GM12878 (cell line): ENCODE data around the gene CHMP6. TPM values are rescaled to one million over a fixed set of nuclear protein-coding genes. Genes with fewer than 3 reads are reported as not detected.

Experiments
- ATAC-seq: fragments of 200-7000 bp; cut with Tn5 transposase; 3 replicates; pipeline ENCODE4 v1.9.1; 2020; ENCODE audit warnings: mild to moderate bottlenecking, moderate library complexity
- BruUV-seq: library from RNA; stranded (reverse); fragments of 400-500 nt; replicated peaks from 2 replicates; lab custom pipeline; 2021; lab: Mats Ljungman, UMichigan
- CTCF ChIA-PET: fragments of 300-600 bp; sonication (Branson Sonifier 250); formaldehyde crosslinking; extraction: SDS; loops from one replicate; lab custom pipeline; 2021; ENCODE audit warnings: inconsistent platforms; lab: Yijun Ruan, JAX
- POLR2A ChIA-PET: fragments of 350-600 bp; formaldehyde crosslinking; extraction: SDS; loops from one replicate; lab custom pipeline; 2021; ENCODE audit warnings: inconsistent platforms; lab: Charles Lee
- RAD21 ChIA-PET: fragments of 300-600 bp; sonication (Branson Sonifier 250); formaldehyde crosslinking; loops from one replicate; lab custom pipeline; 2023; ENCODE audit warnings: antibody characterized with exemption; ENCODE audit not compliant: unreplicated experiment; lab: Charles Lee
- SMC1A ChIA-PET: fragments of 300-600 bp; sonication (Branson Sonifier 250); formaldehyde crosslinking; loops from one replicate; lab custom pipeline; 2023; ENCODE audit not compliant: unreplicated experiment, uncharacterized antibody; lab: Charles Lee
- DNase-seq: peaks from one replicate; pipeline ENCODE4 v3.0.0-alpha.2; 2011; ENCODE audit warnings: low read depth, low spot score
- FAIRE-seq: peaks from 3 replicates; lab custom pipeline; 2011; peaks lifted over from hg19 to GRCh38; lab: Jason Lieb, UNC
- H2AFZ ChIP-seq: 2 replicates; pipeline ENCODE4 v1.6.0; 2011; ENCODE audit warnings: low read depth, low read length, control low read depth; ENCODE audit not compliant: control insufficient read depth
- H3K27ac ChIP-seq: 2 replicates; pipeline ENCODE4 v1.5.1; 2011; ENCODE audit warnings: control low read depth; ENCODE audit not compliant: control insufficient read depth, insufficient read depth
- H3K27me3 ChIP-seq, 2 experiments: replicated peaks in 1 of 2; 2 replicates each; pipeline versions ENCODE4 v1.6.0 to v1.6.1; 2011; ENCODE audit warnings: low read length in 1 of 2; ENCODE audit not compliant: control insufficient read depth in 2 of 2, insufficient read depth in 2 of 2
- H3K36me3 ChIP-seq, 2 experiments: 2 replicates each; pipeline ENCODE4 v1.5.1; 2011; ENCODE audit warnings: low read length in 1 of 2; ENCODE audit not compliant: control insufficient read depth in 2 of 2, insufficient read depth in 2 of 2
- H3K4me1 ChIP-seq: 2 replicates; pipeline ENCODE4 v1.6.1; 2011; ENCODE audit warnings: mild to moderate bottlenecking, low read length, moderate library complexity, mixed read lengths; ENCODE audit not compliant: control insufficient read depth, insufficient read depth
- H3K4me2 ChIP-seq: 2 replicates; pipeline ENCODE4 v1.6.0; 2011; ENCODE audit warnings: control low read depth; ENCODE audit not compliant: control insufficient read depth, insufficient read depth
- H3K4me3 ChIP-seq: fragments of 200-600 bp; sonication (generic); 2 replicates; pipeline ENCODE4 v1.5.1; 2016
- H3K79me2 ChIP-seq: 2 replicates; pipeline ENCODE4 v1.6.0; 2011; ENCODE audit warnings: low read length; ENCODE audit not compliant: control insufficient read depth, insufficient read depth
- H3K9ac ChIP-seq: 2 replicates; pipeline ENCODE4 v1.8.0; 2011; ENCODE audit warnings: low read length, control low read depth, mixed read lengths; ENCODE audit not compliant: control insufficient read depth, insufficient read depth
- H3K9me3 ChIP-seq: replicated peaks from 3 replicates; pipeline ENCODE4 v1.5.1; 2011; ENCODE audit warnings: mild to moderate bottlenecking, low read length; ENCODE audit not compliant: control insufficient read depth, insufficient read depth
- H4K20me1 ChIP-seq: 2 replicates; pipeline ENCODE4 v1.6.0; 2011; ENCODE audit not compliant: control insufficient read depth, insufficient read depth
- REST ChIP-seq: IDR thresholded peaks from 2 replicates; pipeline ENCODE4 v1.6.1; 2012; ENCODE audit warnings: mild to moderate bottlenecking, low read depth, low read length
- WGBS: methylation state at CpG from one replicate; pipeline ENCODE4 v1.1.6; 2016; ENCODE audit warnings: low lambda C conversion rate; ENCODE audit not compliant: insufficient replicate concordance, insufficient coverage; ENCODE audit errors: missing lambda C conversion rate; 5-methylcytosine and 5-hydroxymethylcytosine counted together
- in situ Hi-C: fragments of 300-500 bp; cut with MboI; formaldehyde crosslinking; loops from 9 replicates; pipeline ENCODE4 v1.14.3; 2018; ENCODE audit warnings: mixed read lengths
- intact Hi-C: fragments of 100-400 bp; cut with micrococcal nuclease; formaldehyde crosslinking; loops from one replicate; pipeline ENCODE4 v1.14.2; 2022; ENCODE audit not compliant: unreplicated experiment
- polyA plus RNA-seq, 11 experiments: library from polyadenylated mRNA; depleted of rRNA in 4 of 11; unstranded in 6 of 11; stranded (reverse) in 5 of 11; fragments of >200 nt; fragmentation: Nextera tagmentation in 4 of 11; fragmentation: Illumina TruSeq in 1 of 11; extraction: Ambion mirVana in 4 of 11; extraction: Trizol in 1 of 11; gene quantifications; 1 replicate in 1 of 11; 2 replicates in 10 of 11; pipeline versions ENCODE4 v1.2.1 to v1.2.3, GENCODE V29; 2011 to 2016; ENCODE audit warnings: inconsistent platforms in 2 of 11, missing spikeins in 2 of 11, low read depth in 1 of 11
- total RNA-seq, 4 experiments: library from RNA; depleted of rRNA in 3 of 4; stranded (reverse); fragments of >200 nt in 3 of 4; fragmentation: Illumina TruSeq in 1 of 4; extraction: Trizol in 1 of 4; gene quantifications; 2 replicates each; pipeline versions ENCODE4 v1.2.1 to v1.2.3, GENCODE V29; 2013 to 2021

Gene CHMP6
- total and polyA plus RNA-seq, 10 of the 15 experiments (the other 5 are each of a cell fraction or from before 2014, with no cell fraction given) = 0.21 to 37.9 (median 14.7) TPM

GRCh38 chr17:81008140-81008539, 16.5 kb downstream of the CHMP6 start:
- intact Hi-C loops = no loop called here
- FAIRE-seq = no peak

More at GRCh38 chr17:81008140-81008539, 16.5 kb downstream of the CHMP6 start:
- BruUV-seq = no TSS peak
- Histone ChIP-seq H3K79me2 (no peaks in the 10 kb centered on the region), H4K20me1 (no peaks in the 10 kb centered on the region), H2AFZ (no peak overlapping the region), H3K27me3 (peaks cover 0 to 8% of the 10 kb centered on the region in 2 experiments; a peak in 3 of 4 replicates), H3K36me3 (no peaks in the 10 kb centered on the region), H3K4me2 (no peak overlapping the region), H3K9me3 (no peaks in the 10 kb centered on the region; the same call in 2 of the 3 replicates), H3K27ac (no peak overlapping the region), H3K4me3 (no peak overlapping the region), H3K4me1 (no peaks in the 10 kb centered on the region), H3K9ac (no peak overlapping the region)
- SMC1A ChIA-PET = interaction anchor here (1.2 kb wide), 1 partner anchor 41 kb away, joined by 3 read pairs; no protein-coding TSS in a partner anchor
- CTCF ChIA-PET = no interaction called here
- DNase-seq (no peak), ATAC-seq (no peak)
- no peak for TF ChIP-seq REST
- in situ Hi-C loops = loop anchor here (25.0 kb wide), 1 partner anchor 229 kb away; the partner anchor contains the start of genes NDUFAF8 and TEPSIN
- RAD21 ChIA-PET = no interaction called here
- POLR2A ChIA-PET = no interaction called here
- WGBS = 65% methylated on average over 11 of the region's 11 CpGs
